ENCODE measurements around the gene BARHL1. TPM values are rescaled to one million over a fixed set of nuclear protein-coding genes. Genes with fewer than 3 reads are reported as not detected.

The BARHL1 gene
- total and polyA plus RNA-seq, 2 experiments from 2014 or later, result not detected

DNA sequence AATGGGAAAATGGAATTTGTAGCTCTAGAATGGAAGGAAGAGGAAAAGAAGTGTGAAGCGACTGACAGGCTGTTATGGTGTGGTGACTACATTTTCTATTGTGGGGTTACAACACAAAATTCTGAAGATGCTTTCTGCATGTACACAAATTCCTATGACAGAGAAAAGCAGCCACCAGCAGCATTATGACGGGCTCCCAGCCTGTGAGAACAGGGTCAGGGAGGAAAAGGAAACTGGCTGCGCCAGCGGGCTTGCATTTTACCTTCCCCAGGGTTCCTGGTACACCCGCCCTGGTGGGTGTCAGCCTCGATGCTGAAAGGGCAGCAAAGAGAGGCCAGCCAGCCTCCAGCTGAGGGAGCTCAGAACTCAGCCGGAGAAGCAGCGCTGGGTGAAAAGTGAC lies 46.3 kb downstream of the BARHL1 start:
- H3K4me1 ChIP-seq (ENCODE audit: insufficient read depth), result peaks cover 10% of the 10 kb centered on the region
- DNase-seq (ENCODE audit: low spot score) (no peak), ATAC-seq (no peak)
- no peaks in the 10 kb centered on the region for H3K79me2 ChIP-seq (replicated peaks; ENCODE audit: insufficient read depth)
- H3K4me3 ChIP-seq, result no peak overlapping the region
- no peak overlapping the region for H3K4me3 Mint-ChIP-seq
- peaks cover 27% of the 10 kb centered on the region; the same call in 1 of the 2 replicates for H3K36me3 ChIP-seq (ENCODE audit: insufficient read depth)
- H3K9me2 ChIP-seq (ENCODE audit: insufficient read depth), result no peaks in the 10 kb centered on the region
- H3K27me3 ChIP-seq (ENCODE audit: insufficient read depth), result no peaks in the 10 kb centered on the region
- peaks cover 4% of the 10 kb centered on the region for H4K20me1 ChIP-seq (replicated peaks; ENCODE audit: insufficient read depth)
- H3K27ac Mint-ChIP-seq, result peak overlapping the region; percentile 3; the same call in 1 of the 2 replicates
- peaks cover 46% of the 10 kb centered on the region for H3K36me3 Mint-ChIP-seq (ENCODE audit: low read depth)
- H3K4me1 Mint-ChIP-seq, result peaks cover 22% of the 10 kb centered on the region
- H3K27me3 Mint-ChIP-seq (ENCODE audit: insufficient read depth, low read depth, poor library complexity), result peaks cover 2% of the 10 kb centered on the region
- H3K9me3 Mint-ChIP-seq, result no peaks in the 10 kb centered on the region
- H3K27ac ChIP-seq (ENCODE audit: low read depth), result peak overlapping the region; percentile 47; the same call in 1 of the 2 replicates
- TF ChIP-seq ZNF114 (CRISPR knock-in tag; IDR thresholded peaks at IDR 0.05), result no peak
- no peak for TF ChIP-seq EZH2 (IDR thresholded peaks at IDR 0.05; ENCODE audit: low read depth, unreplicated experiment)
- no peak for TF ChIP-seq NANOG (IDR thresholded peaks at IDR 0.05; ENCODE audit: borderline replicate concordance)
- TF ChIP-seq ZNF331 (CRISPR knock-in tag; IDR thresholded peaks at IDR 0.05; ENCODE audit: low read depth), result no peak
- TF ChIP-seq REST (IDR thresholded peaks at IDR 0.05; ENCODE audit: unreplicated experiment), result no peak
- no peak for TF ChIP-seq JUNB (IDR thresholded peaks at IDR 0.05; ENCODE audit: unreplicated experiment)
- TF ChIP-seq ZNF462 (CRISPR knock-in tag; IDR thresholded peaks at IDR 0.05), result no peak
- H2AFZ ChIP-seq, result no peak overlapping the region
- H3F3A ChIP-seq (replicated peaks; ENCODE audit: low read depth), result no peaks in the 10 kb centered on the region
- no peak overlapping the region for H3K4me2 ChIP-seq
